HS-5 (cell line): ENCODE results near the gene GTPBP10.

Experiments used
- DNase-seq: peaks from one replicate; pipeline ENCODE4 v3.0.0-alpha.2; 2012; ENCODE audit warnings: low read depth

Gene GTPBP10

GRCh38 chr7:90432752-90433151 lies 86.2 kb downstream of the GTPBP10 start:
- DNase-seq = no peak

- no peak for DNase-seq
Measured at GRCh38 chr7:90433221-90433620, 86.7 kb downstream of the GTPBP10 start.
